ENCODE measurements around the gene SH3GL3. TPM values are rescaled to one million over a fixed set of nuclear protein-coding genes. Genes with fewer than 3 reads are reported as not detected.

Gene SH3GL3
- total RNA-seq, 4 donors from 2014 or later: not detected

GRCh38 chr15:83435782-83436181 is 11.4 kb upstream of the SH3GL3 start:
- no peaks in the 10 kb centered on the region for H3K9me3 ChIP-seq
- H3K4me1 ChIP-seq: no peaks in the 10 kb centered on the region
- H3K36me3 ChIP-seq: no peaks in the 10 kb centered on the region
- H3K27ac ChIP-seq: no peak overlapping the region
- TF ChIP-seq POLR2A (IDR thresholded peaks at IDR 0.05) (no peak), CTCF (IDR thresholded peaks at IDR 0.05) (no peak)
- no peaks in the 10 kb centered on the region for H3K27me3 ChIP-seq
- H3K4me3 ChIP-seq: no peak overlapping the region
- no peak for DNase-seq

- H3K4me3 ChIP-seq: no peak overlapping the region
- no peaks in the 10 kb centered on the region for H3K36me3 ChIP-seq
- H3K9me3 ChIP-seq: no peaks in the 10 kb centered on the region
- no peak for DNase-seq
- H3K4me1 ChIP-seq: no peaks in the 10 kb centered on the region
- no peak for TF ChIP-seq POLR2A (IDR thresholded peaks at IDR 0.05)
- no peak for TF ChIP-seq CTCF (IDR thresholded peaks at IDR 0.05)
- H3K27me3 ChIP-seq: no peaks in the 10 kb centered on the region
- no peak overlapping the region for H3K27ac ChIP-seq
Measured at GRCh38 chr15:83436513-83437158, 10.5 kb upstream of the SH3GL3 start.

- Histone ChIP-seq H3K36me3 (no peaks in the 10 kb centered on the region), H3K27me3 (no peaks in the 10 kb centered on the region), H3K4me3 (no peak overlapping the region), H3K27ac (no peak overlapping the region), H3K9me3 (no peaks in the 10 kb centered on the region), H3K4me1 (peaks cover 0 to 15% (median 0%) of the 10 kb centered on the region in 4 donors)
- no peak for DNase-seq
- TF ChIP-seq CTCF (IDR thresholded peaks at IDR 0.05) (no peak), POLR2A (IDR thresholded peaks at IDR 0.05) (no peak)
Measured at GRCh38 chr15:83443076-83443847, 3.9 kb upstream of the SH3GL3 start.

GRCh38 chr15:83444936-83445335 is 2.2 kb upstream of the SH3GL3 start:
- no peak for DNase-seq
- no peak for TF ChIP-seq CTCF (IDR thresholded peaks at IDR 0.05)
- TF ChIP-seq POLR2A (IDR thresholded peaks at IDR 0.05): no peak
- Histone ChIP-seq H3K9me3 (no peaks in the 10 kb centered on the region), H3K4me3 (no peak overlapping the region), H3K27me3 (no peaks in the 10 kb centered on the region), H3K27ac (no peak overlapping the region), H3K4me1 (peaks cover 0 to 15% (median 0%) of the 10 kb centered on the region in 4 donors), H3K36me3 (no peaks in the 10 kb centered on the region)

- DNase-seq: no peak
- Histone ChIP-seq H3K27ac (no peak overlapping the region), H3K9me3 (no peaks in the 10 kb centered on the region), H3K4me1 (peaks cover 0 to 15% (median 0%) of the 10 kb centered on the region in 4 donors), H3K4me3 (no peak overlapping the region), H3K36me3 (no peaks in the 10 kb centered on the region), H3K27me3 (no peaks in the 10 kb centered on the region)
- no peak for TF ChIP-seq CTCF (IDR thresholded peaks at IDR 0.05)
- TF ChIP-seq POLR2A (IDR thresholded peaks at IDR 0.05): no peak
Measured at GRCh38 chr15:83445643-83446042, 1.5 kb upstream of the SH3GL3 start.

Data from Peyer's patch (tissue), 4 donors.